ENCODE results near the gene ART4.

ART4 gene

GRCh38 chr12:14843425-14843887 is at the start of gene ART4:
ART4 (minus strand) TSS chr12:14843526; CDS start chr12:14843113, 413 bp downstream.
- no peak for DNase-seq

- no peak for DNase-seq
Measured at GRCh38 chr12:14892726-14893505, 49.6 kb upstream of the ART4 start.

- DNase-seq: no peak
Measured at GRCh38 chr12:14890701-14891100, 47.4 kb upstream of the ART4 start.

- no peak for DNase-seq
Measured at GRCh38 chr12:14886271-14886670, 42.9 kb upstream of the ART4 start.

GRCh38 chr12:14885718-14886221 is 42.4 kb upstream of the ART4 start, which contains the start of gene MGP:
MGP (minus strand) TSS chr12:14885854; CDS start chr12:14885791, 63 bp downstream.
- no peak for DNase-seq

- no peak for DNase-seq
Measured at GRCh38 chr12:14884458-14884878, 41.1 kb upstream of the ART4 start.

- no peak for DNase-seq
Measured at GRCh38 chr12:14883686-14884085, 40.4 kb upstream of the ART4 start.

- no peak for DNase-seq
Measured at GRCh38 chr12:14880890-14881453, 37.6 kb upstream of the ART4 start.

- DNase-seq: no peak
Measured at GRCh38 chr12:14879222-14879933, 36.1 kb upstream of the ART4 start.

GRCh38 chr12:14878488-14878887 is 35.2 kb upstream of the ART4 start:
- no peak for DNase-seq

- no peak for DNase-seq
Measured at GRCh38 chr12:14876833-14877232, 33.5 kb upstream of the ART4 start.

GRCh38 chr12:14874882-14875281 is 31.6 kb upstream of the ART4 start:
- no peak for DNase-seq

- DNase-seq: no peak
Measured at GRCh38 chr12:14873440-14874185, 30.3 kb upstream of the ART4 start.

- DNase-seq: no peak
Measured at GRCh38 chr12:14871886-14872285, 28.6 kb upstream of the ART4 start.

GRCh38 chr12:14871247-14871646 is 27.9 kb upstream of the ART4 start:
- DNase-seq: no peak

GRCh38 chr12:14868916-14869506 is 25.7 kb upstream of the ART4 start:
- no peak for DNase-seq

GRCh38 chr12:14860490-14860889 is 17.2 kb upstream of the ART4 start:
- DNase-seq: no peak

GRCh38 chr12:14858513-14858912 is 15.2 kb upstream of the ART4 start:
- DNase-seq: no peak

- no peak for DNase-seq
Measured at GRCh38 chr12:14854586-14855183, 11.4 kb upstream of the ART4 start.

- DNase-seq: no peak
Measured at GRCh38 chr12:14853961-14854360, 10.6 kb upstream of the ART4 start.

GRCh38 chr12:14852880-14853279 is 9.6 kb upstream of the ART4 start:
- DNase-seq: no peak
